Measurements from ENCODE around the gene PPARA. TPM values are rescaled to one million over a fixed set of nuclear protein-coding genes. Genes with fewer than 3 reads are reported as not detected.

The PPARA gene
- total and polyA plus RNA-seq, 7 experiments from 2014 or later, result 3.7 to 21.6 (median 16.4) TPM

DNA sequence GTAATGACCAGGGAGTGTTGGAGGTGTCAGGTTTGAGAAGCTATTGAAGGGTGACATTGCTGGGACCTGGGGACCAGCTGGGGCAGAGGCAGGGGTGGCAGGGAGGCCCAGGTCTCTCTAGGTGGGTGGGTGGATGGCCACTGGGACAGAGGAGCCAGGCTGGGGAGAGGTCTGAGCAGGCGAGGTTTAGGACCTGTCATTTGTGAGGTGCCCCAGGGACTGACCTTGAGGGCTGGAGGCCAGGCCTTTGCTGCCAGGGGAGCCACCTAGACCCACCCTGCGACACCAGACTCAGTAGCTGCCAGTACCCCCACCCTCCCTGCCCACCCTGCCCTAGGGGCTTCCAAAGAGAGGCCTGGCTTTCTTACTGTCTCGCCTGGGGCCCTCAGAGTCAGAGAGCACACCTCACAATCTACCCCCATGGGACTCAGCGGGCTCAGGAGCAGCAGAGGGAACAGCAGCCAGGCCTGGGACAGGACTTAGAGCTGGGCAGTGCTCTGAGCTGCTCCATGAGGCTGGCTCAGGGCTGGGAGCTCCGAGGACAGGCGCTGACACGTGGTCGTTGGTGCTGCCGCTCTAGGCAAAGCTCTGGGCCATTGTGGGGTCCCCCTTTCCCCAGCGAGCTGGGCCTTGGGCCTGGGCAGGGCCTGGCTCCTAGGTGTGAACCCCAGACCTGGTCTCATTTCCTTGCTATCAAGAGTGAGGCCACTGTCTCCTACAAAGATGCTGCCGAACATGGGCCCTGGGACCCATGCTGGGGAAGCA lies 28.6 kb upstream of the PPARA start:
- Histone ChIP-seq H3K27me3 (ENCODE audit: control insufficient read depth in 2 of 2, insufficient read depth in 2 of 2, low read length in 2 of 2) (no peaks in the 10 kb centered on the region), H3K36me3 (ENCODE audit: control insufficient read depth in 2 of 3, insufficient read depth in 3 of 3, low read length in 3 of 3) (no peaks in the 10 kb centered on the region), H3K4me1 (ENCODE audit: control insufficient read depth in 2 of 2, insufficient read depth in 2 of 2, low read length in 2 of 2) (peaks cover 0 to 2% of the 10 kb centered on the region in 2 donors), H3K4me3 (ENCODE audit: low read length) (no peak overlapping the region), H3K9me3 (ENCODE audit: control insufficient read depth in 2 of 3, low read length in 3 of 3) (no peaks in the 10 kb centered on the region), H3K27ac (ENCODE audit: low read depth, low read length) (no peak overlapping the region)
- no peak overlapping the region for H3K27ac Mint-ChIP-seq
- H3K36me3 Mint-ChIP-seq, result no peaks in the 10 kb centered on the region
- H3K9me3 Mint-ChIP-seq, result no peaks in the 10 kb centered on the region
- no peak overlapping the region for H3K4me3 Mint-ChIP-seq
- H3K27me3 Mint-ChIP-seq, result no peaks in the 10 kb centered on the region
- ChIA-PET POLR2A (no interaction called here), CTCF (interaction anchor here (0.6 to 3.2 kb wide), 11 partner anchors 94 to 1495 kb away, joined by 3 to 40 read pairs (median 4); partner anchors contain the start of genes CDPF1, GTSE1 and TRMU)
- no peak for ATAC-seq
- DNase-seq, result no peak
- no peaks in the 10 kb centered on the region for H3K4me1 Mint-ChIP-seq
- intact Hi-C loops (cut with micrococcal nuclease), result loop anchor here (1.0 kb wide), 3 partner anchors 29 to 193 kb away; partner anchors contain the start of genes GTSE1 (in 2 of the 2) and PPARA (in 1 of the 2)

DNA sequence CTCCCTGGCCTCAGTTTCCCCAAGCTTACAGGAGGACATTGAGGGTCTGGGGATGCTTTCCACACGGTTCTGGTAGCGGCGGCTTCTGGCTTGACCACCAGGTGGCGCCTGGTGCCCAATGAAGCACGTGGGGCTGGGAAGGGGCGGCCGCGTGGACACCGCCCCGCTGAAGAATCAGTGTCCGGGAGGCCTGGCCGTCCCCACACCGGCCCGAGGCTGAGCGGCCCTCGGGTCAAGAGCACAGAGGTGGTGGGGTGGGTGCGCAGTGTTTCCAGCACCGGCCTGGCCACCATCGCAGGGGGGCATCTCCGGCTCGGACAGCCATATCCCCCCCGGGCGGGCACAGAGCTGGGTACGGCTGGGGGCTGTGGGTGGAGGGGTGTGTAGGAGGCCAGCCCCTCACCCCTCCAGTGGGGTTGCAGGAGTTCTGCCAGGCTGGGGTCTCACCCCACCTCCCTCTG lies 27.8 kb upstream of the PPARA start:
- Histone ChIP-seq H3K4me1 (ENCODE audit: control insufficient read depth in 2 of 2, insufficient read depth in 2 of 2, low read length in 2 of 2) (no peaks in the 10 kb centered on the region), H3K36me3 (ENCODE audit: control insufficient read depth in 2 of 3, insufficient read depth in 3 of 3, low read length in 3 of 3) (no peaks in the 10 kb centered on the region), H3K27me3 (ENCODE audit: control insufficient read depth in 2 of 2, insufficient read depth in 2 of 2, low read length in 2 of 2) (no peaks in the 10 kb centered on the region), H3K4me3 (ENCODE audit: low read length) (no peak overlapping the region), H3K9me3 (ENCODE audit: control insufficient read depth in 2 of 3, low read length in 3 of 3) (no peaks in the 10 kb centered on the region), H3K27ac (ENCODE audit: low read depth, low read length) (no peak overlapping the region)
- no peaks in the 10 kb centered on the region for H3K4me1 Mint-ChIP-seq
- no peaks in the 10 kb centered on the region for H3K27me3 Mint-ChIP-seq
- DNase-seq, result peak; percentile 34 to 80 (median 57)
- H3K9me3 Mint-ChIP-seq, result no peaks in the 10 kb centered on the region
- no peaks in the 10 kb centered on the region for H3K36me3 Mint-ChIP-seq
- POLR2A ChIA-PET, result no interaction called here
- H3K4me3 Mint-ChIP-seq, result no peak overlapping the region
- intact Hi-C loops (cut with micrococcal nuclease), result loop anchor here (1.0 kb wide), 3 partner anchors 28 to 192 kb away; partner anchors contain the start of genes GTSE1 (in 2 of the 2) and PPARA (in 1 of the 2)
- no peak overlapping the region for H3K27ac Mint-ChIP-seq
- CTCF ChIA-PET, result interaction anchor here (0.6 to 3.2 kb wide), 9 partner anchors 93 to 1496 kb away, joined by 3 to 40 read pairs (median 4); partner anchors contain the start of genes GTSE1 and TRMU
- ATAC-seq, result peak; percentile 79

DNA sequence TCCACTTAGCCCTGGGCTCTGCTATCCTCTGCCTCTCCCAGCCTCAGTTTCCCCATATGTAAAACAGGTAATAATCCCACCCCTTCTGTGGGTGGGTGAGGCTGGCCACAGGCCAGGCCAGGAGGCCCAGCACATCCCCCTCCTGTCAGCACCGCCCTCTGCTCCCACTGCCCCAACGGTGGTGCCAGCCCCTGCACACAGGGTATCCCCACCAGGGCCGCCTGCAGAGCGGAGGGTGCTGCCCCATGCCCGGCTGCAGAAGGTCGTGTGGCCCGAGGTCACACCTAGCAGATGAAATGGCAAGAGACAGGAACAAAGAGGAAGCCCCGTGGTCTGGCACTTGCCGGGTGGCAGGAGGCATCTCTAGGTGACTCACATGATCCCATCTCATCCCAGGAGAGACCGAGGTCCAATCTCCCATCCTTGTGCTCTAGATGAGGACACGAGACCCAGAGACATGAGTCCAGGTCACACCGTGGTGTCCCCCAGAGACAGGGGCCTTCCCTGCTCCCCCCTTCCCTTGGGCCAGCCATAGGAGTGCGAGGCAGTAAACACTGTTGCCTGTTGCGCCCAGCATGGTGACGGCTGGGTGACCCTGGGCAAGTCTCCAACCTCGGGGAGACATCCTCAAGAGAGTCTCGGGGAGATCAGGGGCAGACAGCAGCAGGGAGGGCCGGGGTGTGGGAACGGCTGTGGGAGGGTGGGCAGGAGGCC lies 27.2 kb upstream of the PPARA start:
- no peaks in the 10 kb centered on the region for H3K27me3 Mint-ChIP-seq
- Histone ChIP-seq H3K27ac (ENCODE audit: low read depth, low read length) (no peak overlapping the region), H3K4me3 (ENCODE audit: low read length) (no peak overlapping the region), H3K36me3 (ENCODE audit: control insufficient read depth in 2 of 3, insufficient read depth in 3 of 3, low read length in 3 of 3) (no peaks in the 10 kb centered on the region), H3K9me3 (ENCODE audit: control insufficient read depth in 2 of 3, low read length in 3 of 3) (no peaks in the 10 kb centered on the region), H3K4me1 (ENCODE audit: control insufficient read depth in 2 of 2, insufficient read depth in 2 of 2, low read length in 2 of 2) (no peaks in the 10 kb centered on the region), H3K27me3 (ENCODE audit: control insufficient read depth in 2 of 2, insufficient read depth in 2 of 2, low read length in 2 of 2) (no peaks in the 10 kb centered on the region)
- CTCF ChIA-PET, result interaction anchor here (1.1 to 3.2 kb wide), 4 partner anchors 92 to 213 kb away, joined by 3 to 40 read pairs (median 8); partner anchors contain the start of genes GTSE1 and TRMU
- no peak overlapping the region for H3K4me3 Mint-ChIP-seq
- intact Hi-C loops (cut with micrococcal nuclease), result loop anchor here (1.0 kb wide), 3 partner anchors 27 to 191 kb away; partner anchors contain the start of genes GTSE1 (in 2 of the 2) and PPARA (in 1 of the 2)
- no peak for ATAC-seq
- POLR2A ChIA-PET, result no interaction called here
- no peaks in the 10 kb centered on the region for H3K9me3 Mint-ChIP-seq
- no peaks in the 10 kb centered on the region for H3K4me1 Mint-ChIP-seq
- no peaks in the 10 kb centered on the region for H3K36me3 Mint-ChIP-seq
- DNase-seq, result no peak
- no peak overlapping the region for H3K27ac Mint-ChIP-seq

DNA sequence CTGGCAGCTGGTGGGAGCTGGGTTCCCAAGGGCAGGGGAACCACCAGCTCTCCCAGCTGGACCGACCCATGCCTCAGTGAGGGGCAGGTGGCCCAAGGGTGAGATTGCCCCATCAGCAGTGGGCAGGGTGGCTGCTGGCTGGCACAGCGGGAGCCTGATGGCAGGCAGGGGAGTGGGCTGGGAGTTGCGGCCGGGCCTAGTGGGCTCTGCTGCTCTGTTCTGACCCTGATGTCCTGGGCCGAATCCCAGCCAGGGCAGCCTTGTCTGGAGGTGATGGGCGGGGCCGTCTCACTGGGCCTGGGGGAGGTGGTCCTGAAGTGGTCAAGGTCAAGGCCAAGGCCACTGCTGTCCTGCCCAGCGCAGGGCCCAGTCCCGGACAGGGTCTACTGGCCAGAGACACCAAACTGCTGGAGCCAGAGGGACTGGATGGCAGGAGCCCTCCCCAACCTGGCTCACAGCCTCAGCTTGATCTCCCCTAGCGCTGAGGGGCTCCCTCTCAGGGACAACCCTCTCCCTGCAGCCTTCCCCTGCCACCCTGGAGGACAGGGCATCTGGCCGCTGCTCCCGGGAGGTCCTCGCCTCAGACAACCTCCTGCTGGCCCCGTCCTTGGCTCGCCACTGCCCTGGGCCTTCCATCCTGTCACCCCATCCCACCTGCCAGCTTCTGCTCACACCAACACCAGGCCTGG lies 26.5 kb upstream of the PPARA start:
- Histone ChIP-seq H3K27me3 (ENCODE audit: control insufficient read depth in 2 of 2, insufficient read depth in 2 of 2, low read length in 2 of 2) (no peaks in the 10 kb centered on the region), H3K27ac (ENCODE audit: low read depth, low read length) (no peak overlapping the region), H3K4me3 (ENCODE audit: low read length) (no peak overlapping the region), H3K4me1 (ENCODE audit: control insufficient read depth in 2 of 2, insufficient read depth in 2 of 2, low read length in 2 of 2) (no peaks in the 10 kb centered on the region), H3K9me3 (ENCODE audit: control insufficient read depth in 2 of 3, low read length in 3 of 3) (no peaks in the 10 kb centered on the region), H3K36me3 (ENCODE audit: control insufficient read depth in 2 of 3, insufficient read depth in 3 of 3, low read length in 3 of 3) (no peaks in the 10 kb centered on the region)
- intact Hi-C loops (cut with micrococcal nuclease), result no loop called here
- ATAC-seq (no peak), DNase-seq (no peak)
- H3K9me3 Mint-ChIP-seq, result no peaks in the 10 kb centered on the region
- no peaks in the 10 kb centered on the region for H3K36me3 Mint-ChIP-seq
- no peaks in the 10 kb centered on the region for H3K27me3 Mint-ChIP-seq
- H3K4me1 Mint-ChIP-seq, result no peaks in the 10 kb centered on the region
- CTCF ChIA-PET, result interaction anchor here (1.6 kb wide), 1 partner anchor 186 kb away, joined by 5 read pairs; no protein-coding TSS in a partner anchor
- POLR2A ChIA-PET, result no interaction called here
- H3K4me3 Mint-ChIP-seq, result no peak overlapping the region
- no peak overlapping the region for H3K27ac Mint-ChIP-seq

DNA sequence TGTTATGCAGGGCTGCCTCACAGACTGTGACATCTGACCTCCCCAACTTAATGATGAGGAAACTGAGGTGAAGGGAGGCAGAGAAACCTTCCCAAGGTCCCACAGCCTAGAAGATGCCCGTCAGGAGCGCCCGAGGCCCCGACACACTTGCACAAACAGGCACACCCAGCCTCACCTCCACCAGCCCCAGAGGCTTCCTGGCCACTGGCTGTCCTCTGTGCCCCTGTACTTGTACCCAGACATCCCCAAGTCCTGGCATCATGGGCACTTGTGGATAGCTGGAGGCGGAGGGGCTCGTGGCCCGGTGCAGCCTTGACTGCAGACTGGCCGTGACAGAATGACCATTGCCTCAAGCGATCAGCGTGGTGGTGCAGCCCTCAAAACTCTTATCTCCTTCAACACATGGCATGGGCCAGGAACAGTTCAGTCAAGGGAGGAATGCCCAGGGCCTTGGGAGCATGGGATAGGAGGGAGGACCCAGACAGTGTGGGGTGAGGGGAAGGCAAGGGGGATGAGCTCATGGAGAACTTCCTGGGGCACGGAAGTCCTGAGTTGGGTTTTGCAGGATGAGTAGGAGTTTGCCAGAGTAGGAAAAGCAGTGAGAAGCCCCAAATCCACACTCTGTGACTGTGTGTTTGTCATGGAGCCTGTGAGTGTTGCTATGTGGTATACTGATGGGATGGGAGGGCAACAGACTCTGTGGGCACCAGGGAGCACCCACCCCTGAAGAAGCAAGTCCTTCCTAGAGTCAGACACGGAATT lies 25.8 kb upstream of the PPARA start:
- Histone ChIP-seq H3K4me1 (ENCODE audit: control insufficient read depth in 2 of 2, insufficient read depth in 2 of 2, low read length in 2 of 2) (no peaks in the 10 kb centered on the region), H3K27me3 (ENCODE audit: control insufficient read depth in 2 of 2, insufficient read depth in 2 of 2, low read length in 2 of 2) (no peaks in the 10 kb centered on the region), H3K27ac (ENCODE audit: low read depth, low read length) (no peak overlapping the region), H3K36me3 (ENCODE audit: control insufficient read depth in 2 of 3, insufficient read depth in 3 of 3, low read length in 3 of 3) (no peaks in the 10 kb centered on the region), H3K9me3 (ENCODE audit: control insufficient read depth in 2 of 3, low read length in 3 of 3) (no peaks in the 10 kb centered on the region), H3K4me3 (ENCODE audit: low read length) (no peak overlapping the region)
- Mint-ChIP-seq H3K27me3 (no peaks in the 10 kb centered on the region), H3K4me1 (no peaks in the 10 kb centered on the region), H3K36me3 (no peaks in the 10 kb centered on the region), H3K4me3 (no peak overlapping the region), H3K27ac (no peak overlapping the region), H3K9me3 (no peaks in the 10 kb centered on the region)
- ATAC-seq (no peak), DNase-seq (no peak)
- CTCF ChIA-PET, result interaction anchor here (1.0 to 1.6 kb wide), 3 partner anchors 8 to 186 kb away, joined by 3 to 8 read pairs (median 5); partner anchors contain the start of gene GTSE1
- POLR2A ChIA-PET, result no interaction called here
- intact Hi-C loops (cut with micrococcal nuclease), result no loop called here

DNA sequence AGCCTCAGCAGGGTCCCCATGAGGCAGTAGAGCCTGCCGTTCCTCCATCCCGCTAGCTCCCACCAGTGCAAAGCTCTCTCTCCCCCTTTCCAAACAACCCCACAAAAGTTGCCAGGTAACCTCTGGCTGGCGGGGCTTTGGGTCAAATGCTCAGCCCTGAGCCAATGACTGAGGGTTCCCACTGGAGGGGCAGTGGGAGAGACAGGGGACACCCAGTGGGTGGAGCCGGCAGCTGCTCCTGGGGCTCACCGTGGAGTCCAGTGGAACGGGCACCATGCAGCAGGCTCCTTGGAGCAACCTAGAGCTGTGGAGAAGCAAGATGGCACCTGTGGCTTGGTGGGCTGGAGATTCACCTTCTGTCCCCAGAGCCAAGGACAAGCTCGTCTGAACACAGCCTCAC lies 25.0 kb upstream of the PPARA start:
- CTCF ChIA-PET, result interaction anchor here (1.0 to 1.6 kb wide), 3 partner anchors 8 to 185 kb away, joined by 3 to 8 read pairs (median 5); partner anchors contain the start of gene GTSE1
- Mint-ChIP-seq H3K9me3 (no peaks in the 10 kb centered on the region), H3K27me3 (no peaks in the 10 kb centered on the region), H3K36me3 (no peaks in the 10 kb centered on the region), H3K4me1 (peaks cover 0 to 2% (median 0%) of the 10 kb centered on the region in 7 donors), H3K27ac (no peak overlapping the region), H3K4me3 (no peak overlapping the region)
- ATAC-seq (no peak), DNase-seq (no peak)
- intact Hi-C loops (cut with micrococcal nuclease), result no loop called here
- Histone ChIP-seq H3K4me3 (ENCODE audit: low read length) (no peak overlapping the region), H3K36me3 (ENCODE audit: control insufficient read depth in 2 of 3, insufficient read depth in 3 of 3, low read length in 3 of 3) (no peaks in the 10 kb centered on the region), H3K4me1 (ENCODE audit: control insufficient read depth in 2 of 2, insufficient read depth in 2 of 2, low read length in 2 of 2) (no peaks in the 10 kb centered on the region), H3K27me3 (ENCODE audit: control insufficient read depth in 2 of 2, insufficient read depth in 2 of 2, low read length in 2 of 2) (no peaks in the 10 kb centered on the region), H3K9me3 (ENCODE audit: control insufficient read depth in 2 of 3, low read length in 3 of 3) (no peaks in the 10 kb centered on the region), H3K27ac (ENCODE audit: low read depth, low read length) (no peak overlapping the region)
- POLR2A ChIA-PET, result no interaction called here
